GM13976 (cell line): ENCODE data around the gene C17orf75.
A peak's percentile ranks its signal among the peaks of the same experiment; 100 is the strongest.
"Not testable (repeated sequence)": the region's sequence is repeated elsewhere in the genome, so short reads cannot be mapped to it uniquely, and the experiment has no call there.

Experiments
- DNase-seq: peaks from one replicate; pipeline ENCODE4 v3.0.0; 2012; ENCODE audit warnings: low spot score
- CTCF ChIP-seq: IDR thresholded peaks from 2 replicates; pipeline ENCODE4 v1.5.1; 2012; ENCODE audit warnings: borderline replicate concordance, mild to moderate bottlenecking; ENCODE audit not compliant: insufficient read depth; ENCODE audit errors: extremely low read depth, missing control alignments, control extremely low read depth
- in situ Hi-C: fragments of 300-500 bp; cut with MboI; formaldehyde crosslinking; loops from one replicate; pipeline ENCODE4 v1.12.0; 2022; ENCODE audit warnings: low sequenced_read_pairs, mixed read lengths, inconsistent platforms; ENCODE audit not compliant: unreplicated experiment

C17orf75 gene

GRCh38 chr17:32320847-32321246 is 21.1 kb downstream of the C17orf75 start:
- in situ Hi-C loops, result no loop called here
- no peak for DNase-seq
- TF ChIP-seq CTCF, result no peak

DNA sequence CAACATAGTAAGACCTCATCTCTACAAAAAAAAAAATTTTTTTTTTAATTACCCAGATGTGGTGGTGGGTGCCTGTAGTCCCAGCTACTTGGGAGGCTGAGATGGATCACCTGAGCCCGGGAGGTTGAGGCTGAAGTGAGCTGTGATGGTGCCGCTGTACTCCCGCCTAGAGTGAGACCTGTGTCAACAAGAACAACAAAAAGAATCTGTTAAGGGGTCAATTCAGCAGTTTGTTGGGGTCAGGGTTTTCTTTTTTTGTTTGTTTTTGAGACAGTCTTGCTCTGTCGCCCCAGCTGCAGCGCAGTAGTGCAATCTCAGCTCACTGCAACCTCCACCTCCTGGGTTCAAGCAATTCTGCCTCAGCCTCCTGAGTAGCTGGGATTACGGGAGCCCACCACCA is 21.9 kb downstream of the C17orf75 start:
- DNase-seq, in situ Hi-C loops: not testable (repeated sequence)

GRCh38 chr17:32319548-32319905 is 22.4 kb downstream of the C17orf75 start:
- peak; percentile 86 for DNase-seq
- in situ Hi-C loops, result loop anchor here (5.0 kb wide), 1 partner anchor 67 kb away; no protein-coding TSS in a partner anchor
- peak; percentile 97 for TF ChIP-seq CTCF

- no peak for TF ChIP-seq CTCF
- no peak for DNase-seq
- in situ Hi-C loops, result loop anchor here (5.0 kb wide), 1 partner anchor 66 kb away; no protein-coding TSS in a partner anchor
Measured at GRCh38 chr17:32318071-32318470, 23.9 kb downstream of the C17orf75 start.

DNA sequence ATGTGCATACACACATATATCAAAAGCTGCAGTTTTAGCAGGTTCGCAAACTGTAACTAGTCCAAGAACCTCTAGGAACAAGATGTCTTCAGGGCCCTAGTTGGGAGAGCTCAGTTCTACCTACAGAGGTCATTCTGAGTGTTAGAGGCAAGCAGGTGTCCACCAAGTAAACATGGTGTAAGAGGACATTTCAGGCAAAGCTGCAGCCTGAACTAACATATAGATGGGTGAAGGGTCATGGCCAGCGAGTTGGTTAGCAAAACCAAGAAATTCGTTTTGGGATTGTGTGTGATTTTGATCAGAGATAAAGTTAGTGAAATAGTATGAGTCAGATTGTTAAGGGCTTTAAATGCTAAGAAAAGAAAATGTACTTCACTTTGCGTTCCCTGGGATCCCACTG is 24.6 kb downstream of the C17orf75 start:
- TF ChIP-seq CTCF, result no peak
- no peak for DNase-seq
- in situ Hi-C loops, result loop anchor here (5.0 kb wide), 1 partner anchor 65 kb away; no protein-coding TSS in a partner anchor

DNA sequence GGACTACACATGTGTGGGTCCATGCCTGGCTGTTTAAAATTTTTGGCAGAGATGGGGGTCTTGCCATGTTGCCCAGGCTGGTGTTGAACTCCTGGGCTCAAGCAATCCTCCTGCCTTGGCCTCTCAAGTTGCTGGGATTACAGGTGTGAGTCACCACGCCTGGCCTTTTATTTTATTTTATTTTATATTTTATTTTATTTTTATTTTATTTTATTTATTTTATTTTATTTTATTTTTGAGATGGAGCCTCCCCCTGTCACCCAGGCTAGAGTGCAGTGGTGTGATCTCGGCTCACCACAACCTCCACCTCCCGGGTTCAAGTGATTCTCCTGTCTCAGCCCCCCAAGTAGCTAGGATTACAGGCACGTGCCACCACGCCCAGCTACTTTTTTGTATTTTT is 25.3 kb downstream of the C17orf75 start:
- DNase-seq, result not testable (repeated sequence)
- in situ Hi-C loops, result loop anchor here (5.0 kb wide), 1 partner anchor 64 kb away; no protein-coding TSS in a partner anchor

- no peak for DNase-seq
- in situ Hi-C loops, result loop anchor here (5.0 kb wide), 1 partner anchor 63 kb away; no protein-coding TSS in a partner anchor
- no peak for TF ChIP-seq CTCF
Measured at GRCh38 chr17:32315171-32315570, 26.8 kb downstream of the C17orf75 start.

DNA sequence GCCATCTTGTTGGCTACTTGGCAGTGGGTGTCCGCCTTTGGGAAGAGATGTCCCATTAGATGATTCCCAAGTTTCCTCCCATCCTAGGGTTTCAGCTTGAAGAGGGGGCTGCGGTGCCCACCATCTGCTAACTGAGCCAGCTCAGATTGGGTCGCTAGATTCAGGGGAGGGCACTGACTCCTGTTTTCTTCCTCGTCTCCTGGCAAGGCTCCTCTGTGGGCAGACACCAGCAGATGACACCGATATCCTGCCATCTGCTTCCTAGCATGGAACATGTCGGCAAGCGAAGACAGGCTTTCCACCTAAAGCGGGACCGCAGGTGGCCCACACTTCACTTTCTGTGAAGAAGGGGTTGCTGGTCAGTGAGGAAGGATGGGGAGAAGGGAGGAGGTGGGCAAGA is 27.3 kb downstream of the C17orf75 start:
- TF ChIP-seq CTCF, result no peak
- DNase-seq, result no peak
- in situ Hi-C loops, result loop anchor here (5.0 kb wide), 1 partner anchor 62 kb away; no protein-coding TSS in a partner anchor
